HCT116 (cell line): ENCODE data around the gene RPGRIP1. TPM values are rescaled to one million over a fixed set of nuclear protein-coding genes. Genes with fewer than 3 reads are reported as not detected.
"Not testable (repeated sequence)": the region's sequence is repeated elsewhere in the genome, so short reads cannot be mapped to it uniquely, and the experiment has no call there.

Experiments
- ATAC-seq: fragments of 200-7000 bp; cut with Tn5 transposase; 2 replicates; pipeline ENCODE4 v1.9.1; 2020; ENCODE audit warnings: mild to moderate bottlenecking, moderate library complexity
- BruUV-seq: library from RNA; stranded (reverse); fragments of 400-500 nt; replicated peaks from 2 replicates; lab custom pipeline; 2021; lab: Mats Ljungman, UMichigan
- CTCF ChIA-PET: fragments of 300-600 bp; sonication (Branson Sonifier 250); formaldehyde crosslinking; loops from one replicate; lab custom pipeline; 2021; ENCODE audit warnings: antibody characterized with exemption; lab: Charles Lee
- POLR2A ChIA-PET: fragments of 300-600, 350-600 bp; sonication (Branson Sonifier 250); formaldehyde crosslinking; loops from one replicate; lab custom pipeline; 2021; ENCODE audit warnings: antibody characterized with exemption; lab: Charles Lee
- RAD21 ChIA-PET, 2 experiments: fragments of 300-600 bp; sonication (Branson Sonifier 250); formaldehyde crosslinking; loops; one replicate each; lab custom pipeline; 2023; ENCODE audit warnings: low total read pairs in 2 of 2; ENCODE audit not compliant: uncharacterized antibody in 2 of 2, unreplicated experiment in 2 of 2, low non-redundant PET in 1 of 2; lab: Charles Lee
- DNase-seq: peaks from one replicate; pipeline ENCODE4 v3.0.0-alpha.2; 2010; ENCODE audit warnings: low read depth, low spot score
- H2AFZ ChIP-seq: fragments of 200-600 bp; shearing (Covaris generic), sonication (generic); 2 replicates; pipeline ENCODE4 v1.6.1; 2017; ENCODE audit warnings: low read depth, mixed run types, mixed read lengths, antibody characterized with exemption, low read length; ENCODE audit not compliant: poor library complexity, severe bottlenecking
- H3K27ac ChIP-seq: 2 replicates; pipeline ENCODE4 v1.5.1; 2012; ENCODE audit warnings: low read depth, low read length
- H3K27me3 ChIP-seq: fragments of 200-600 bp; sonication (generic); 2 replicates; pipeline ENCODE4 v1.6.1; 2016; ENCODE audit warnings: mixed run types, low read length, mixed read lengths; ENCODE audit not compliant: insufficient read depth
- H3K36me3 ChIP-seq, 2 experiments: fragments of 200-500 bp in 1 of 2; fragments of 200-600 bp in 1 of 2; sonication (Bioruptor generic) in 1 of 2; sonication (generic) in 1 of 2; 2 replicates each; pipeline versions ENCODE4 v1.5.1 to v1.6.1; 2014 to 2016; ENCODE audit warnings: low read length in 2 of 2, inconsistent platforms in 1 of 2, mixed read lengths in 1 of 2, mixed run types in 1 of 2; ENCODE audit not compliant: insufficient read depth in 2 of 2, control insufficient read depth in 1 of 2
- H3K4me1 ChIP-seq, 2 experiments: fragments of 200-600 bp in 1 of 2; sonication (generic) in 1 of 2; 2 replicates each; pipeline versions ENCODE4 v1.5.1 to v1.6.1; 2012 to 2017; ENCODE audit warnings: low read length in 2 of 2, inconsistent platforms in 1 of 2, mild to moderate bottlenecking in 1 of 2, mixed read lengths in 1 of 2, mixed run types in 1 of 2, moderate library complexity in 1 of 2; ENCODE audit not compliant: insufficient read depth in 2 of 2, control insufficient read depth in 1 of 2
- H3K4me2 ChIP-seq: fragments of 200-600 bp; sonication (generic); 2 replicates; pipeline ENCODE4 v1.6.1; 2017; ENCODE audit warnings: mixed run types, low read length, mixed read lengths
- H3K4me3 ChIP-seq, 2 experiments: fragments of 200-600 bp in 1 of 2; sonication (generic) in 1 of 2; replicated peaks in 1 of 2; 2 replicates each; pipeline ENCODE4 v1.5.1; 2011 to 2016; ENCODE audit warnings: low read length in 2 of 2, control low read depth in 1 of 2, low read depth in 1 of 2, mild to moderate bottlenecking in 1 of 2, mixed read lengths in 1 of 2, mixed run types in 1 of 2
- H3K79me2 ChIP-seq: fragments of 200-600 bp; sonication (generic); 2 replicates; pipeline ENCODE4 v1.6.1; 2017; ENCODE audit warnings: mild to moderate bottlenecking, mixed run types, low read length, moderate library complexity, mixed read lengths; ENCODE audit not compliant: insufficient read depth
- H3K9ac ChIP-seq: fragments of 200-600 bp; sonication (generic); 2 replicates; pipeline ENCODE4 v1.6.1; 2016; ENCODE audit warnings: low read length, mixed read lengths
- H3K9me2 ChIP-seq: fragments of 200-600 bp; sonication (generic), shearing (Covaris generic); 2 replicates; pipeline ENCODE4 v1.6.1; 2017; ENCODE audit warnings: mixed run types, mild to moderate bottlenecking, moderate library complexity; ENCODE audit not compliant: insufficient read depth
- H3K9me3 ChIP-seq, 2 experiments: fragments of 200-500 bp in 1 of 2; fragments of 200-600 bp in 1 of 2; sonication (Bioruptor generic) in 1 of 2; sonication (generic) in 1 of 2; 2 replicates each; pipeline ENCODE4 v1.6.1; 2014 to 2017; ENCODE audit warnings: low read length in 2 of 2, mixed read lengths in 2 of 2, inconsistent platforms in 1 of 2, low read depth in 1 of 2, mild to moderate bottlenecking in 1 of 2, mixed run types in 1 of 2, moderate library complexity in 1 of 2; ENCODE audit not compliant: control insufficient read depth in 1 of 2, insufficient read depth in 1 of 2
- H4K20me1 ChIP-seq: fragments of 200-600 bp; sonication (generic), shearing (Covaris generic); 2 replicates; pipeline ENCODE4 v1.6.1; 2017; ENCODE audit warnings: mixed run types, mild to moderate bottlenecking, moderate library complexity; ENCODE audit not compliant: insufficient read depth
- EZH2phosphoT487 ChIP-seq: fragments of 200-600 bp; IDR thresholded peaks from 2 replicates; pipeline ENCODE4 v1.6.1; 2018; ENCODE audit warnings: antibody characterized with exemption, borderline replicate concordance
- JUND ChIP-seq: IDR thresholded peaks from 2 replicates; pipeline ENCODE4 v1.6.1; 2012
- intact Hi-C: fragments of 100-400 bp; cut with micrococcal nuclease; formaldehyde crosslinking; loops from 2 replicates; pipeline ENCODE4 v1.10.0; 2022
- total RNA-seq: library from RNA; stranded (reverse); gene quantifications from one replicate; pipeline ENCODE4 v1.2.1, GENCODE V29; 2021; ENCODE audit not compliant: unreplicated experiment

RPGRIP1 gene
- total RNA-seq, 1 experiment from 2014 or later, result not detected

DNA sequence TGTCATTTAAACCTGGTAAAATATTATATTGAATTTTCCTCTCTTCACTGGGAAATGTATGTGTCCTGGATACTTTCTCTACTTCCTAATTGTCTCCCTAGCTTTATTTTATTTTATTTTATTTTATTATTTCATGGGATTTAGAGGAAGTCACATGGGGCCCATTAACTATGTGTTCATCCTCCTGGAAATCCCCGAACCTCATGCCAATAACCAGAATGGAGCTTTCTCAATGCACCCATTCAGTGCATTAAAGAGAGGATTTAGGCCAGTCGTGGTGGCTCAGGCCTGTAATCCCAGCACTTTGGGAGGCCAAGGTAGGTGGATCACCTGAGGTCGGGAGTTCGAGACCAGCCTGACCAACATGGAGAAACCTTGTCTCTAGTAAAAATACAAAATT is 1.3 kb upstream of the RPGRIP1 start:
- H3K4me2 ChIP-seq, result no peak overlapping the region
- H2AFZ ChIP-seq, result no peak overlapping the region
- intact Hi-C loops, result no loop called here
- no peak overlapping the region for H3K4me3 ChIP-seq
- no peaks in the 10 kb centered on the region for H3K79me2 ChIP-seq
- RAD21 ChIA-PET, result no interaction called here
- H3K9me3 ChIP-seq, result no peaks in the 10 kb centered on the region
- peaks cover 0 to 14% of the 10 kb centered on the region in 2 experiments; a peak in 2 of 4 replicates for H3K4me1 ChIP-seq
- H3K27me3 ChIP-seq, result no peaks in the 10 kb centered on the region
- POLR2A ChIA-PET, result interaction anchor here (0.7 to 1.1 kb wide), 2 partner anchors 13 to 35 kb away, joined by 3 to 4 read pairs; no protein-coding TSS in a partner anchor
- no peaks in the 10 kb centered on the region for H4K20me1 ChIP-seq
- DNase-seq, result no peak
- no TSS peak for BruUV-seq
- no peaks in the 10 kb centered on the region for H3K9me2 ChIP-seq
- CTCF ChIA-PET, result interaction anchor here (0.6 kb wide), 1 partner anchor 28 kb away, joined by 4 read pairs; no protein-coding TSS in a partner anchor
- H3K36me3 ChIP-seq, result no peaks in the 10 kb centered on the region
- no peak for ATAC-seq
- H3K9ac ChIP-seq, result no peak overlapping the region
- H3K27ac ChIP-seq, result no peak overlapping the region
- TF ChIP-seq JUND (no peak), EZH2phosphoT487 (no peak)

DNA sequence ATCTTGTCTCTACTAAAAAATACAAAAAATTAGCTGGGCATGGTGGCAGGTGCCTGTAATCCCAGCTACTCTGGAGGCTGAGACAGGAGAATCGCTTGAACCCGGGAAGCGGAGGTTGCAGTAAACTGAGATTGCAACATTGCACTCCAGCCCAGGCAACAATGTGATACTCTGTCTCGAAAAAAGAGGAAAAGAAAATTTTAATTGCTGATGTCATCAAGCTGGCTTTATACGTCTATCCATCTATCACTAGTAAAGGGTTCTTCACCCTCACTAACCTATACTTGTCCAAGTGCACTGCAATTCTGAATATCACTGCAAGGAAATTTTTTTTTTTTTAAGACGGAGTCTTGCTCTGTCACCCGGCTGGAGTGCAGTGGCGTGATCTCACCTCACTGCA is 2.0 kb downstream of the RPGRIP1 start:
- H3K4me3 ChIP-seq, intact Hi-C loops, H4K20me1 ChIP-seq, CTCF ChIA-PET, H3K4me2 ChIP-seq, H3K79me2 ChIP-seq, H3K9me3 ChIP-seq, H3K27me3 ChIP-seq, RAD21 ChIA-PET, H3K9me2 ChIP-seq, DNase-seq, H3K36me3 ChIP-seq, ATAC-seq, H2AFZ ChIP-seq, BruUV-seq, H3K9ac ChIP-seq, POLR2A ChIA-PET, H3K27ac ChIP-seq: not testable (repeated sequence)
- H3K4me1 ChIP-seq, result peaks cover 0 to 14% of the 10 kb centered on the region in 2 experiments; a peak in 2 of 4 replicates

DNA sequence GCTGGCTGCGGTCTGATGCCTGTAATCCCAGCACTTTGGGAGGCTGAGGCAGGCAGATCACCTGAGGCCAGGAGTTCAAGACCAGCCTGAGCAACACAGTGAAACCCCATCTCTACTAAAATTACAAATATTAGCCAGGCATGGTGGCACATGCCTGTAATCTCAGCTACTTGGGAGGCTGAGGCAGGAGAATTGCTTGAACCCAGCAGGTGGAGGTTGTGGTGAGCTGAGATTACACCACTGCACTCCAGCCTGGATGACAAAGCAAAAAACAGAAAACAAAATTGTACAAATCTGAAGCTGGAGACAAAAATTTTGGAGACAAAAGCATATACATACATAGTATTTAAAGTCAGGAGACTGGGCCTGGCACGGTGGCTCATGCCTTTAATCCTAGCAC is 6.6 kb downstream of the RPGRIP1 start:
- DNase-seq, H2AFZ ChIP-seq, ATAC-seq, BruUV-seq, RAD21 ChIA-PET, H3K9me3 ChIP-seq, intact Hi-C loops, H3K4me2 ChIP-seq, H3K36me3 ChIP-seq, POLR2A ChIA-PET, H3K27ac ChIP-seq, H3K27me3 ChIP-seq, CTCF ChIA-PET, H3K9me2 ChIP-seq, H3K4me3 ChIP-seq, H3K9ac ChIP-seq, H3K79me2 ChIP-seq, H4K20me1 ChIP-seq, H3K4me1 ChIP-seq: not testable (repeated sequence)
